Activated CD4-positive, CD25-positive, alpha-beta regulatory T cell treated with anti-CD3 and anti-CD28 coated beads, Interleukin-2, amount 50 U/mL, for 24 hours (primary cell): ENCODE results near the gene MVB12B.
A peak's percentile ranks its signal among the peaks of the same experiment; 100 is the strongest.

Experiments used
- ATAC-seq, 2 donors: fragments of 150-1000 bp; cut with Tn5 transposase; one replicate each; pipeline ENCODE4 v1.10.0; 2021; ENCODE audit warnings: mild to moderate bottlenecking in 1 of 2, moderate library complexity in 1 of 2

Gene MVB12B

GRCh38 chr9:126496181-126496576 is 169.6 kb downstream of the MVB12B start:
- ATAC-seq: no peak

GRCh38 chr9:126496781-126497659 is 170.4 kb downstream of the MVB12B start:
- ATAC-seq: no peak

- ATAC-seq: no peak
These were observed 171.1 kb downstream of the MVB12B start for GRCh38 chr9:126497660-126498275.

GRCh38 chr9:126498331-126498730 is 171.7 kb downstream of the MVB12B start:
- no peak for ATAC-seq

- ATAC-seq: peak; percentile 64 to 69
These were observed 172.6 kb downstream of the MVB12B start for GRCh38 chr9:126499005-126499910.

- ATAC-seq: no peak
These were observed 173.4 kb downstream of the MVB12B start for GRCh38 chr9:126499911-126500599.

- ATAC-seq: peak; percentile 44 to 70
These were observed 174.2 kb downstream of the MVB12B start for GRCh38 chr9:126500600-126501382.

- ATAC-seq: no peak
These were observed 175.0 kb downstream of the MVB12B start for GRCh38 chr9:126501383-126502331.

GRCh38 chr9:126502417-126503332 is 176.0 kb downstream of the MVB12B start:
- no peak for ATAC-seq

GRCh38 chr9:126503333-126504085 is 176.9 kb downstream of the MVB12B start:
- ATAC-seq: no peak

- no peak for ATAC-seq
These were observed 177.7 kb downstream of the MVB12B start for GRCh38 chr9:126504086-126504976.

GRCh38 chr9:126504977-126505455 is 178.4 kb downstream of the MVB12B start:
- no peak for ATAC-seq

- ATAC-seq: no peak
These were observed 179.2 kb downstream of the MVB12B start for GRCh38 chr9:126505697-126506346.

GRCh38 chr9:126506361-126507317 is 180.0 kb downstream of the MVB12B start:
- ATAC-seq: no peak

- no peak for ATAC-seq
These were observed 180.9 kb downstream of the MVB12B start for GRCh38 chr9:126507318-126508109.
